ENCODE results near the gene TIGAR.

The TIGAR gene

DNA sequence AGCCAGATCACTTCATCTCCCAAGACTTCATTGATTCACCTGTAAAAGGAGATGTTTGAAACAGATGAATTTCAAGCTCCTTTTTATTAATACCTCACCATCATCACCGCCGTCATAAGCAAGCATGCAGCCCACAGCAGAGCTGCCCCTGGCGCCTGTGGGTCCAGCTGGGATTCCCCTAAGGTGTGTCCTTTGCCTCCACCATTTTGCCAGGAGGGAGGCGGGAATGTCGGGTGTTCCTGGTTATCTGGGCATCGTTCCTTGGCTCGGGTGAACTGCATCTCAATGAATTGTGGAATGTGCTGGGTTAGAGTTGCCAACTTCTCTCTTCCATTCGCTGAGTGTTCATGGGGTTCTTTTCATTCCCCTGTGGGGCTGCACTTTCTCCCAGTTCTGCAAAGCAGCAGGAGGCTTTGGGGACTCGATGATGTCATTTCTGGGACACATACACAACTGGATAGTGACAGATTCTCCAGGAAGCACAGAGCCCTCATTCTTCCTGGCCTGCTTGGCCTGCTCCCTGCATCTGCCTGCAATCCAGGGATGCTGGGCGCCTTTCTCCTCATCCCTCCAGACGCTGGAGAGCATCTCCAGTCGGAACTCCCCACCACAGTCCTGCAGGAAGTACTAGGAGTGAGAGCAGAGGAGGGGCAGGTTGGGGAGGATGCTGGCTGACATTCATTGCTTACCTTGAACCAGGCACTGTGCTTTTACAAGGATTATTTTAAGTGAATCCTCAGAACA, 37.3 kb upstream of the TIGAR start:
- no peak for DNase-seq

DNA sequence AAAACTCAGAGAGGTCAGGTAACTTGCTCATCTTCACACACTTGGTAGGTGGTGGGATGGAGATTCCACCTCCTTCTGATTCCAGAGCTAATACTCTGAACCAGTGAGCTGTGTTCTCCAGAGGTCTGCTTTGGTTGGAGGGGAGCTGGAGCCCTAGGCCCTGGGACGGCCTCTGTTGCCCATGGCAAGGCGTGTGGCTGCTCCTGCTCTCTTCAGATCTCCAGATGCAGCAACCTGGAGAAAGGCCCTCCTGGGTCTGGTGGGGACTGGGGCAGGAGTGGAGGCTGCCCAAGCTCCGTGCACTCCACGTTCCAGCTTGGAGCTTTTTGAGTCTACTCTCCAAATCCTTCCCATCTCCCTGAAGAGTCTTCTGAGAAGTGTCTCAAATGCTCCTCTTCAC, 36.7 kb upstream of the TIGAR start:
- DNase-seq, result no peak

DNA sequence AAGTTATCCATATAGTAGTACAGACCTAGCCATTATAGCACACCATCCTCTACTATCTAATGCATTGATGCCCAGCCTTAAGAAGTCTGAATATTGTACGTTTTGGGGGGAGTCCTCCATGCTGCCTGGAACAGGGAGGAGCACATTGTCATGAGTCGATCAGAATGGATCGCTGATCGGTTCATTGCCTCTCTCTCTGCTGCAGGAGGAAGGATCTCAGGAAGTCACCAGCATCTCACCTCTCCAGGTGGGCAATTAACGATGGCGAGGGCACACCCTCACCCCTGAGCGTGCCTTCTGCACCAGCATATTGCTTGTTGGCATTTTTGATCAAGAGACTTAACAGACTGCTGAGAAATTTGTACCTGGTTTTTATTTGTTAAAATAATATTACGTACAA, 35.9 kb upstream of the TIGAR start:
- no peak for DNase-seq

DNA sequence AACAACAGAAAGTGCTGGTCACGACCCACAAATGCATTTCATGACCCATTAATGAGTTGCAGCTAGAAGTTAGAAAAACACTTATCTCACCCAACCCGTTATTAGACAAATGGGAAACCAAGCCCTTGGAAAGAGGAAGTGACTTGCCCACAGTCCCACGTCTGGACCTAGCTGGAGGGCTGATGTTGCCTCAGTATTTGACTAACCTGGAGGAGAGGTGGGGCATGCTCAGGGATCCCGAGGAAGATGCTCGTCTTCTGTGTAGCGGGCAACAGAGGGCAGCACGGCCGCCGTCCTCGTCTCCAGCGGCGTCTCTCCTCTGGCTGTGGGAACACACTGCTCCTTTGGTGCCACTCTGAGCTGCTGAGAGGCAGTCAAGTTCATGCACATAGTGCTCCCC, 34.8 kb upstream of the TIGAR start:
- no peak for DNase-seq

DNA sequence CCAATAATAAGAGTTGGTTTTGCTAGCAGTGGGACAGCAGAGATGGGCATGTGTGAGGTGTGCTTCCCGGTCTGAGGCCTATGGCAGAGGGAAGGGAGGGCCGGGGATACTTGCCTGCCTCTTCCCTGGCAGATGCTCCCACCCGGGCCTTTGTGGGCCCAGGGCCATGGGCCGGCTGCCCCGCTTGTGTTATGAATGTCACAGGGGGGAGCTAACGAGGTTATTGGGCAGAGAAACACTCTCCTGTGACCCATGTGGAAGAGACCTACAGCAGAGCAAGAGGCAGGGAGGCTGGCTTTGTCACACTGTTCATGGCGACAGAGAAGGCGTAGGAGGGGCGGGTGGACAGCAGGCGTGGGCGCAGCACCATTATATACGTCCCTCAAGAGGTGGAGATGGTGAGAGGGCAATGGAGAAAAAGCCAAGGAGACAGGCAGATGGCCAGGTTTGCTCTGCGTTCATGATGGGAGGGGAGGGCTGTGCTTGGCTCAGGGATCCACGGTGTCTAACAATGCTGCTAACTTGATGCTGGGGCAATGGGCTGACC, 34.2 kb upstream of the TIGAR start:
- DNase-seq, result no peak

DNA sequence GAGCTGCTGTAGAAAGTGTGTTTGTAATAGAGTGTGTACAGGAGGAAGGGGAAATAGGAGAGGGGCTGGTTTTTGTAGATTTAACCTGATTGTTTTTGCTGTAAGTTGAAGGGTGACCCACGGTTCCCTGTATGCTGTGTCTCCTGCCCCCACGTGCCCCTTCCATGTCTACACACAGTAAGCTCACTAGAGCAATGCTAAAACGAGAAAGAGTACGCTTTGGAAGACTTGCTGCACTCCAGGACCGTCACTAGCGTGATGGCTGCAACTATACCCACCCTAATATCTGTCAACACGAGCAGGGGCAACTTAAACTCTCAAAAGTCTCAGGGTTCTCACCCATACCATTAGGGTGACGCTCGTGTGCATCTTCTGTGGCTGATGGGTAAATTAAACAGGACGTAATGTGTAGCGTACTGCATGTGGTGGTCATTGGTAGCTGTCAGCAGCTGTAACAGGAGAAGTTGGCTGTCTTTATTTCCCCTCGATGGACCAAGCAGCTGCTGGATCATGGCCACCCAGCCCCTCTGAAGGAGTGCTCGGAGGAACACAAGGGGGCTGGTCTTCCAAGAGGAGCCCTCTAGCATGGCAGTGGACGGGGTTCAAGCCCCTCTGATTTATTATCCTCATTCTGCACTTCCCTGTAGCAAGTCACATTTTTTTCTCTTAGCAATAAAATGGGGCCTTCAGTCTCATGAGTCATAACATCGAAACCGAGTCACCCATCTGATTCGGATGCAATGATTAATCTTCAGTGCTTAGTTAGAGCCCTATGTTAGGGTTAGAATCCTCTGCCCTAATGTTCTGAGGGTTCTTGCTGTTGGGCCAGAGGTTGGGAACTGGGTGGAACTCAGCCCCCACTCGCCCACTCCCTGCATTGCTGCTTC, 33.4 kb upstream of the TIGAR start:
- no peak for DNase-seq

DNA sequence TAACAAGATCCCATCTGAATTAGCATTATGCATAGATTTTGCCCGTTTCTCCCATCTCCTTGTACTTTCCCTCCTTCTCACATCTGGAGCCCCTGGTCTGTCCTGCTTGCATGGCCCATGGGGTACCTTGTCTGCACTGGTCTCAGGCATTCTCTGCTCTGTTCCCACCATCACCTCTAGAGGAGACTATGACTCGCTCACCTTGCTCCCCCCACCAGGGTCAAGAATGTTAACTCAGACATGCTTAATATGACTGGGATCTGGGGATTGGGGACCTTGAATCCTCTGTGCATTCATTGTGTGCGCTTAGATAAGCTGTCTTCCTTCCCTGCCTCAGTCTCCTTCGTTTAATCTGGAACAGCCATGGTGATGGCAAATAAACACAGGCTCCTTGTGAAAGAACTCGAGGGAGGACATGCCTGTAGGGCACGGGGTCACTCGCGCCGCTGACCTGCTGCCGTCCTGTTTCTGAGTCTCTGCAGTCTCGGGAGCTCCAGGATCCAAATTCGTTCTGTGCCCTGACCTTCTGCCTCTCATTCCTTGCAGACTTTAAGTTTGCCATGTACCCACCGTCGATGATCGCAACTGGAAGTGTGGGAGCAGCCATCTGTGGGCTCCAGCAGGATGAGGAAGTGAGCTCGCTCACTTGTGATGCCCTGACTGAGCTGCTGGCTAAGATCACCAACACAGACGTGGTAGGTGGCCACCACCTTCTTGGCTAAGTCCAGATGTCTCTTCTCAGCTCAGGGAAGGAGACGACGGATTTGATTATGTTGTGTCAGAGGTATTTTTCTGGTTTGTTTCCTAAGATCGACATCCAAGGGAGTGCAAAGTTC, 32.5 kb upstream of the TIGAR start:
- no peak for DNase-seq

DNA sequence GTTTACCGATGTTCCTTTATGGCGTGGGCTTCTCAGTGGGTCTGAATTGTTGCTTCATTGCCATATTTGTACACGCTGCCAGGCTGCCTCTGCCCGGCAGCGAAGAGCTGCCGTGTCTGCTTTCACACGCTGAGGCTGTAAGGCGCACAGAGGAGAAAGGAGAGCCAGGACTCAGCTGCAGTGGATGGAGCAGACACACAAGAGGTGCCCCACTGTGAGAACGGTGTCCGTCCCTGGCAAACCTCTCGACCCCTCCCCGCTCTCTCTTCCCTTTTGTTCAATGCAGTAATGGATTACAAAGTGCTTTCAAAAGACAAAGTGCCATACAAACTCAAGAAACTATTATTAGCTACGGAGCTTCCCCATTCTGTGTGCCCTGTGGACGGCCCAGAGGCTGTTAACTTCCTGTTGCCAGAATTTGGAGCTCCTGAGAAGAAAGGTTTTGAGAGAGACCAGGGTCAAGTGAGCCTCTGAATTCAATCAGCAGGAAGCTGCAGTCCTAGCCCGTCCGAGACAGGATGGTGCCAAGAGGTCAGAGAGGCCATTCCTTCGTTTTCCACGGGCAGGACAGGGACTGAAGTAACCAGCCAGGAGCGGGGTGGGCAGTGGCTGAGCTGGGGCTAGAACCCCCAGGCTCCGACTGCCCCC, 31.7 kb upstream of the TIGAR start:
- DNase-seq, result no peak

DNA sequence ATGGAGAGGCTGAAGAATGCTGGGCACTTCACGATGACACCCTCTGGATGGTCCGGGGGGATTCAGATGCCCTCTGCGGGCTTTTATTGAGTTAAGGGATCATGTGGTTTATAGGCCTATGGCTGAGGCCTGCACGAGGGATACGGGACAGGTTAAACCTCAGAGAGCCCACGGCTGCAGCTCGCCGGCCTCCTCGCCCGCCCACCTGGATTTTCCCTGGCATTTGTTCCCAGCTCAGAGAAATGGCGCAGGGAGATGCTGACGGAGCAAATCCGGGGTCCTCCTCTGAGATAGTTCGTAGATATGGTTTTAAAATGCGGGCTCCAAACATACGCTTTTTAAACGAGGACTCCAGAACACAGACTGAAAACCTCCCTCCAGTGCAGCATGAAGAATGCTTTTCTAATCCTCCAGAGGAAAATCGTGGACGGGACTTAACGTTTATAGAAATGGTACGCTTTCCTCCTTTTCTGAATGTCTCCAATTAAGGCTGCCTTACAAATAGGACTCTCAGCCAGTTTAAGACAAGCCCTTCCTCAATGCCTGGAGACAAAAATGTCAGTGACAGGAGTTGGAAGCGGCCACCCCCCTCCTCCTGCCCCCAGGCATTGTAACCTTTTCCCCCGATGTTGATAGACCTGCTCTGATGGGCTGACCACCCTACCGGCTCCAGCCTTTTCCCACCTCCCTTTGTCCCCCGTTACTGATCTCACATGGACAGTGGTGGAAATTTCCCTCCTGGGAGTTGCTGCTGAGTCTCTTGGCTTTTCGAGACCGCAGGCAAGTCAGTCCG, 30.8 kb upstream of the TIGAR start:
- no peak for DNase-seq

DNA sequence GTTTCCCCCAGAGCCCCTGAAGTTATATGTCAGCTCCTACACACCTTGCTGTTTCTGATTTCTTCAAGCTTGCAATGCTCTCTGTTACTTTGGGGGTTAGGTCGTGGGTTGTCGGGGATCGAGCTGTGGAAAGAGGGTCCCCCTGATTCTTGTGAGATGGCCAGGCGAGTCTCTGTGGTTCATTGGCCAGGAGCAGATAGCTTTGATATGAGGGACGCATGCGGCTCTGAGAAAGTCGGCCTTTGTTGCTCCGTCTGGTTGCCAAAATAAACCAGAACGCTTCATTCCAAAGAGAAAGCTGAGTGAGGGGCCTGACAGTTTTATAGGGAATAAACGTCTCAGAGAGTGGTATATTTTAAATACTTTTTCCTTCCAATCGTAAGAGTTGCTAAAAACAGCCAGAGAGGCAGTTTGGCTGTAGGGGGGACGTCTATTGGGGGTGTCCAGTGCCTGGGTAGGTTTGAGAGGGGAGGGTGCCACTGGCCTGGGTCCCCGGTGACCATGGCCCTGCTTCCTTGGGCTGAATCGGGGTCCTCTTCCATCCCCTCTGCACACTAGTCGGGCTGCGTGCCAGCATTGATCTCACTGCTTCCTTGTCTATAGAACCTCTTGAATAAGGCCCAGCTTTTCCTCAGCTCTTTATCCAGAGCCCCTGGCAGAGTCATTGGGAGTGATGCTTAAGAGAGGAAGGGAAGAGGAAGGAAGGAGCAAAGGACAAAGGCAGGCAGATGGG, 28.5 kb upstream of the TIGAR start:
- no peak for DNase-seq

DNA sequence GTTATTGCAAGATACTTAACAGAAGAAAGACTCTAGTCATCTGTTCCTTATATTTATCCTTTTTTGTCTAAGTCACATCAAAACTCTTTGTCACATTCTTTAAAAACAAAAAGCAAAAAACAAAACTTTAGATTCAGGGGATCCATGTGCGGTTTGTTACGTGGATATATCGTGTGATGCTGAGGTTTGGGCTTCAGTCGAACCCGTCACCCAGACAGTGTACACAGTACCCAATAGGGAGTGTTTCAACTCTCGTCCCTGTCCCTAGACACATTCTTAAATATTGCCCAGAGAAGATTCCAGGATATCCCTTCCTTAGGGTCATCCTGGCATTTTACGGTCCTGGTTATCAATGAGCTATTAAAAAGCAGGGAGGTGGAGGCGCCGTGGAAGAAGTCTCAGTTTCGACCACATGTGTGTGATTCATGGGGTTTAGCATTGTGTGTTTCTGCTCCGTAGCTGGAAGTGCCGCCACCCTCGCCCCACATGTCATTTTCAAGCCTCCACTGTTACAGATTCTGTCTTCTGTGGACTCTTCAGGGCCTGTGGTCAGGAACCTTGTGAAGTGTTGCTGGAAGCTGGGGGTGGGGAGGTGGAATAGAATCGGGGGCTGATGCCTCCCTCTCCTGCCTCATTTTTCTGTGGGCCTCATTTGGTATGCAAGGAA, 27.6 kb upstream of the TIGAR start:
- DNase-seq, result no peak

DNA sequence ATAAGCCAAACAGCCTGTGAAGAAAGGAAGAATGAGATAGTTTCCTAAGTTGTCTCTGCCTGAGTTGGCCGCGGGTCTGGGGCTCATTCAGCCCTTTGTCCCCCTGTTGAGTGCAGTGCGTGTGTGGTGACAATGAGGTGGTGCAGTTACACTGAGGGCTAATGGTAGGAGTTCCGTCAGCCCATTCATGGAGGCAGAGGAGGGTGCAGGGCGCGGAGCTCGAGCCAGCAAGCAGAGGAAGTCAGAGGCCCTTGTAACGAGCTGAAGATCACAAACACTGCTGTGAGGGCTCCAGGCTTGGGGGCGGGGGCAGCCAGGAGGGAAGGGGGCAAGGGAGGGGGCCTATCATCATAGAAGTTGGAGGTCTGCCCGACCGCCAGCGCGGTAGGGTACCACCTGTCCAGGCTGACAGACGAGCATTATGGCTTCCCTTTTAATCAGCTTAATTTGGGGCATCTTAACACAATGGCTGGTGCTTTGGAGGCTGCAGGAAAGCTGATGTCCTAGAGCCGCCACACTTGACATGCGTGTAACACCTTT, 27.0 kb upstream of the TIGAR start:
- DNase-seq, result no peak

DNA sequence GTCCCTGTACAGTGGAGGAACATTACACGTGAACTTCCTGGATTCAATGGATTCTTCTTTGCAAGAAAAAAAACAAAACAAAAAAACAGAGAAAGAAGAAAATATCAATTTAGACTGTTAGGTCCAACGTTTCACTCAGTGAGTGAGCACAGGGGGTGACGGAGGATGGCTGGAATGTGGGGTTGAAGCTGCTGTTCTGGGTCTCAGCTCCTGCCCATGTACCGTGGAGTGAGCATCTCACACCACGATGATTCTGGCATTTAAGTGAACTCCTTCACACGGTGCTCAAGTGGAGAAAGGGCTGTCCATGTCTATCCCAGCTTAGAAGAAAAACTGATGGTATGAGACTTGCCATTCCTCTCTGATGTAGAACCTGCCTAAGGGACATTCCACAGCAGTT, 24.3 kb upstream of the TIGAR start:
- DNase-seq, result no peak

DNA sequence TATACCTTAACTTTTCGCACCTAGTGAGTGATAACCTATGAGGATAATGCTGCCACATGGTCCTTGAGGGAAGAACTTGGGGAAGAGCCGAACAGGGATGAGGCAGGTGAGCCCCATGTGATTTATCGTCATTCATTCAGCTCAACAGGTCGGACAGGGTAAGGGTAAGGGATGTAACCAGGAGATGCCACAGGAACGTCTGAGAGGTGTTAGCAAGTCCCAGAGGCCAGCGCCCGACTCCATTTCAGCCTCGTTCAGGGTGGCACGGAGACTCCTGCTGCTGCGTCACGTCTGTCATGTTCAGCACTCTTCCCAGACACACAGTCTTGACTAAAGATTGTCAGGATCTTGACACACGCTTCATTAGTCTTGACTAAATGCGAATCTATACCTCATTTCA, 23.4 kb upstream of the TIGAR start:
- no peak for DNase-seq

DNA sequence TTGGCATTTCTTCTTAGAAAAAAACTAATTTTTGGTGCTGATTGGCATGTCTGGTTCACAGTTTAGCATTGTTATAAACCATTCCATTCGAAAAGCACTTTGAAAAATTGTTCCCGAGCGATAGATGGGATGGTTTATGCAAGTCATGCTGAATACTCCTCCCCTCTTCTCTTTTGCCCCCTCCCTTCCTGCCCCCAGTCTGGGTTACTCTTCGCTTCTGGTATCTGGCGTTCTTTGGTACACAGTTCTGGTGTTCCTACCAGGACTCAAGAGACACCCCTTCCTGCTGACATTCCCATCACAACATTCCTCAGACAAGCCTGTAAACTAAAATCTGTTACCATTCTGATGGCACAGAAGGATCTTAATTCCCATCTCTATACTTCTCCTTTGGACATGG, 20.1 kb upstream of the TIGAR start:
- DNase-seq, result no peak

DNA sequence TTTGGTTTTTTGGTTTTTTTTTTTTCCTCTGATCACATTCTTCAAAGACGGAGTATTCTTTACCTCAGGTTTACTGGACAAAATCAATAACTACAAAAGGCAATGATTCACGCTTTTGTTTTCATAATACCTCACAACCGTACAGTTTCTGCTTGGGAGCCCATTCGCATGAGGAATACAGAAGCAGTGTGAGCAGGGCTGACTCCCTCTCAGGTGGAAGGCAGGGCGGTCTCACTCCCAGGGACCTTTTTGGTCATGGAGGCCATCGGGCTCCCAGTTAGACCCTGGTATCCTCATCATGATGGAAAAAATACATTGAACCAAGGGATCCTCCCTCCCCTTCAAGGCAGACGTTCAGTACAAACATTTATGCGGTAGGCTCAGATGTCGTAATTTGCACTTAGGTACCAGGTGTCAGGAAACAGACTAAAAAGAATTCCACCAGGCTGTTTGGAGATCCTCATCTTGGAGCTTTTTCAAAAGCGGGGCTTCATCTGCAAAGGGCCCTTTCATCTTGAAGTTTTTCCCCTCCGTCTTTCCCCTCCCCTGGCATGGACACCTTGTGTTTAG, 19.0 kb upstream of the TIGAR start:
- no peak for DNase-seq

DNA sequence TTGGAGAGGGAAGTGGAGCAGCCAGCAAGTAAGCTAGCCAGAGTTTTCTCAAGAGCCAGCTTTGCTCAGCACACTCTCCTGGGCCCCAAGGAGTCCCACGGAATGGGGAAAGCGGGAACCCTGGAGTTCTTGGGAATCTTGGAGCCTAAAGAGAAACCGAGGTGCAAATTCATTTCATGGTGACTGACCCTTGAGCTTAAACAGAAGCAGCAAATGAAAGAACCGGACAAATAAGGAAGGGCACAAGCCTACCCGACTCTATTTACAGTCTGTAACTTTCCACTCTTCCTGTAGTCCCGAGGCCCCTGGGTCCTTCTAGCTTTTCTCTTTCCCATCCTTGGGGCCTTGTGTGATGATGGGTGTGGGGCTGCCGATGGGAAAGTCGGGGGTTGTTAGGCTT, 18.1 kb upstream of the TIGAR start:
- DNase-seq, result no peak

DNA sequence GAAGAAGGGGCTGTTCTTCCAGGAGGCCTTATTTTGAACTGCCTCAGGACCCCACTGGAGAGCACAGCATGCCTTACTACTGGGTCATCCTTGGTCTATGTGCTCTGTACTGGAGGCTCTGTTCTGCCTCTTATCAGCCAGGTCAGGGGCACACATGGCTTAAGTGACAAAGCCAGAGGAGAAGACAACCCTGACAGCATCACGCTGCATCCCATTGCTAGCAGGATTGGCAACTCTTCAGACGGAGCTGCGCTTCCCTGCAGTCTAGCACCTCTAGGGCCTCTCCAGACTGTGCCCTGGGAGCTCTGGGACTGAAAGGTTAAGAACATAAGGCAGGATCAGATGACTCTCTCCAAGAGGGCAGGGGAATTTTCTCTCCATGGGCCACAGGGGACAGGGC, 17.3 kb upstream of the TIGAR start:
- DNase-seq, result no peak

DNA sequence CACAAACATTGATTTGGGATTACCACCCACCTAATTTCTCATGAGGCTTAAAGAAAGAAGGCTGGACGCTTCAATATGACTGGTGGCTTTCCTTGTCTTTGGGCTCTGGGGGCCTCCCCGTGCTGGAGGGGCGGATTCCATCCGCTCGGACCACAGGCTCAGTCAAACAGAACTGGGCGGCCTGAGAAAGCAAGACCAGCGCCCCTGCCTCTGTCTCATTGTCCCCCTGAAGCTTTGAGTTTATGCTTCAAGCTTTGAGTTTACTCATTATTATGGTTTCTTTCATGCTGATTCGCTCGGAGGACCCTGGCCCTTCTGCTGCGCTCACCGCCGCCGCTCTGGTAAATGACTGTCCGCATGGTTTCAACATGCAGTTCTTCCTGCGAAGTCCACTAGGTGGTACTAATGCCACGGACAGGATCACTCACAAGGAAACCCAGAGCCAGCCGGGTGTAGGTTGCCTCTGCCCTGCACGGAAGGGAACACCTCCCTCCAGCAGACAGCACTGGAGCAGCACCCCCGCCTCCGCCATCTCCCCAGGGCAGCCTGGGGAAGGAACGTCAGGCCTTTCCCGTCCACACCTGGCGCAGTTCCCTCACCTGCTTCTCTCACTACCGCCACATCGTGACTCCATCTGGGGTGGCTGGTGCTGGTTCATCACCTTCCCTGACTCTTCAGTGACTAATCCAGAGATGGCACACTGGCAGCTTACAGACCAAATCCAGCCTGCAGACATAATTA, 13.2 kb upstream of the TIGAR start:
- DNase-seq, result peak; percentile 52

Measured in NCI-H748 treated with DMSO at 0.1 percent for 48 hours (cell line).